PC-9 (cell line): Measurements from ENCODE around the gene USHBP1. TPM values are rescaled to one million over a fixed set of nuclear protein-coding genes. Genes with fewer than 3 reads are reported as not detected.
A peak's percentile ranks its signal among the peaks of the same experiment; 100 is the strongest.

Experiments used
- BruUV-seq: library from RNA; stranded (reverse); fragments of 400-500 nt; replicated peaks from 2 replicates; lab custom pipeline; 2021; lab: Mats Ljungman, UMichigan
- CTCF ChIA-PET: fragments of 300-600 bp; sonication (Branson Sonifier 250); formaldehyde crosslinking; loops from one replicate; lab custom pipeline; 2022; ENCODE audit warnings: antibody characterized with exemption; lab: Charles Lee
- POLR2A ChIA-PET: fragments of 300-600 bp; sonication (Branson Sonifier 250); formaldehyde crosslinking; loops from one replicate; lab custom pipeline; 2022; ENCODE audit warnings: antibody characterized with exemption; ENCODE audit not compliant: unreplicated experiment; lab: Charles Lee
- DNase-seq, 2 experiments: peaks; one replicate each; pipeline versions ENCODE4 v3.0.0 to v3.0.0-alpha.2; 2015 to 2022; ENCODE audit warnings: mixed read lengths in 1 of 2
- H2AFZ ChIP-seq: fragments of 200-600 bp; sonication (generic); 2 replicates; pipeline ENCODE4 v1.8.1; 2017; ENCODE audit warnings: antibody characterized with exemption
- H3F3A ChIP-seq: fragments of 200-600 bp; sonication (generic); 2 replicates; pipeline ENCODE4 v1.8.1; 2017; ENCODE audit warnings: antibody characterized with exemption, mild to moderate bottlenecking, low read depth; ENCODE audit not compliant: insufficient read depth
- H3K27ac ChIP-seq: fragments of 200-600 bp; sonication (generic); 2 replicates; pipeline ENCODE4 v1.6.1; 2016; ENCODE audit warnings: mixed run types
- H3K27me3 ChIP-seq: fragments of 200-600 bp; sonication (generic); 2 replicates; pipeline ENCODE4 v1.6.1; 2016; ENCODE audit warnings: low read depth, mixed run types; ENCODE audit not compliant: insufficient read depth
- H3K36me3 ChIP-seq: fragments of 200-600 bp; sonication (generic); 2 replicates; pipeline ENCODE4 v1.6.1; 2016; ENCODE audit warnings: low read depth, mixed run types
- H3K4me1 ChIP-seq: fragments of 200-600 bp; sonication (generic); replicated peaks from 2 replicates; pipeline ENCODE4 v1.6.1; 2016; ENCODE audit warnings: mixed run types; ENCODE audit not compliant: insufficient read depth
- H3K4me2 ChIP-seq: fragments of 200-600 bp; sonication (generic); 2 replicates; pipeline ENCODE4 v1.6.1; 2017; ENCODE audit warnings: mixed run types
- H3K4me3 ChIP-seq: fragments of 200-600 bp; sonication (generic); 2 replicates; pipeline ENCODE4 v1.6.1; 2016; ENCODE audit warnings: mixed run types
- H3K79me2 ChIP-seq: fragments of 200-600 bp; sonication (generic); 2 replicates; pipeline ENCODE4 v1.6.1; 2017; ENCODE audit warnings: low read depth, mixed run types
- H3K9me2 ChIP-seq: fragments of 200-600 bp; sonication (generic); 2 replicates; pipeline ENCODE4 v1.8.1; 2017; ENCODE audit warnings: mild to moderate bottlenecking; ENCODE audit not compliant: insufficient read depth
- H3K9me3 ChIP-seq: fragments of 200-600 bp; sonication (generic); 2 replicates; pipeline ENCODE4 v1.8.1; 2016; ENCODE audit warnings: low read depth; ENCODE audit not compliant: insufficient read depth
- H4K20me1 ChIP-seq: fragments of 200-600 bp; sonication (generic); 2 replicates; pipeline ENCODE4 v1.8.1; 2017; ENCODE audit not compliant: insufficient read depth
- CTCF ChIP-seq: fragments of 200-600 bp; sonication (generic); conservative IDR thresholded peaks from 2 replicates; pipeline ENCODE4 v1.6.1; 2017; ENCODE audit warnings: mixed run types, antibody characterized with exemption, mild to moderate bottlenecking, moderate library complexity
- EZH2 ChIP-seq: fragments of 200-600 bp; sonication (generic); IDR thresholded peaks from 2 replicates; pipeline ENCODE4 v1.8.0; 2017; ENCODE audit warnings: antibody characterized with exemption, low read depth
- intact Hi-C: fragments of 100-400 bp; cut with micrococcal nuclease; formaldehyde crosslinking; loops from one replicate; pipeline ENCODE4 v1.10.0; 2022; ENCODE audit not compliant: unreplicated experiment
- total RNA-seq: library from RNA; stranded (reverse); gene quantifications from 2 replicates; pipeline ENCODE4 v1.2.3, GENCODE V29; 2021

The USHBP1 gene
- total RNA-seq, 1 experiment from 2014 or later = not detected

DNA sequence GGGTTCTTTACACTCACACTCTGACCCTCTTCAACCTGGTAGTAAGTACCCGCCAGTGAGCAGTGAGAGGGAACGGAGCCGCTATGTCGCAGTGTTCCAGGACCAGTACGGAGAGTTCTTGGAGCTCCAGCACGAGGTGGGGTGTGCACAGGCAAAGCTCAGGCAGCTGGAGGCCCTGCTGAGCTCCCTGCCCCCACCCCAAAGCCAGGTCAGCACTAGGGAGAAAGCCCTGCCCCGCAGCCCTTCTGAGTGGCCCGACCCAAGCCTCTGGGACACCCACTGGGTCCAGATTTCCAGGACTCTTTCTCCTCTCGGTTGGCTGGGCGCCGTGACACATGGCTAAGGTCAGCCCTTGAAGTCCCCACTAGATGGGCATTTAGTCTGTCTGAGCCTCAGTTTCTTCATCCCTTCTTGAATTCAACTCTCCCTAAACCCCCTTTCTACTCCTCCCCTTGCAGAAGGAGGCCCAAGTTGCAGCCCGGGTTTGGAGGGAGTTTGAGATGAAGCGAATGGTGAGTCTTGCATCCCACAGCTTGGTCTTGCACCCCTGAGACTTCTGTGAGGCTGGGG, 36.7 kb downstream of the USHBP1 start:
- no peak for DNase-seq
- no TSS peak for BruUV-seq
- H3K9me3 ChIP-seq = no peaks in the 10 kb centered on the region
- no peaks in the 10 kb centered on the region for H3K9me2 ChIP-seq
- peak overlapping the region; percentile 91; the same call in 1 of the 2 replicates for H3K4me2 ChIP-seq
- no peak overlapping the region for H3K4me3 ChIP-seq
- H3K27me3 ChIP-seq = no peaks in the 10 kb centered on the region
- H3K79me2 ChIP-seq = peaks cover 5% of the 10 kb centered on the region; the same call in 1 of the 2 replicates
- ChIA-PET POLR2A (interaction anchor here (0.6 kb wide), 1 partner anchor 16 kb away, joined by 6 read pairs; no protein-coding TSS in a partner anchor), CTCF (interaction anchor here (0.6 kb wide), 1 partner anchor 10 kb away, joined by 4 read pairs; no protein-coding TSS in a partner anchor)
- no peak for TF ChIP-seq EZH2
- no peak for TF ChIP-seq CTCF
- H3K27ac ChIP-seq = no peak overlapping the region
- H2AFZ ChIP-seq = no peak overlapping the region
- H3K36me3 ChIP-seq = peaks cover 9% of the 10 kb centered on the region; the same call in 1 of the 2 replicates
- no peaks in the 10 kb centered on the region; the same call in 1 of the 2 replicates for H3K4me1 ChIP-seq
- H3F3A ChIP-seq = peaks cover 61% of the 10 kb centered on the region
- H4K20me1 ChIP-seq = peaks cover 21% of the 10 kb centered on the region; the same call in 1 of the 2 replicates
- intact Hi-C loops = loop anchor here (5.0 kb wide), 2 partner anchors 34 to 151 kb away; partner anchors contain the start of genes HAUS8, MYO9B and USHBP1

DNA sequence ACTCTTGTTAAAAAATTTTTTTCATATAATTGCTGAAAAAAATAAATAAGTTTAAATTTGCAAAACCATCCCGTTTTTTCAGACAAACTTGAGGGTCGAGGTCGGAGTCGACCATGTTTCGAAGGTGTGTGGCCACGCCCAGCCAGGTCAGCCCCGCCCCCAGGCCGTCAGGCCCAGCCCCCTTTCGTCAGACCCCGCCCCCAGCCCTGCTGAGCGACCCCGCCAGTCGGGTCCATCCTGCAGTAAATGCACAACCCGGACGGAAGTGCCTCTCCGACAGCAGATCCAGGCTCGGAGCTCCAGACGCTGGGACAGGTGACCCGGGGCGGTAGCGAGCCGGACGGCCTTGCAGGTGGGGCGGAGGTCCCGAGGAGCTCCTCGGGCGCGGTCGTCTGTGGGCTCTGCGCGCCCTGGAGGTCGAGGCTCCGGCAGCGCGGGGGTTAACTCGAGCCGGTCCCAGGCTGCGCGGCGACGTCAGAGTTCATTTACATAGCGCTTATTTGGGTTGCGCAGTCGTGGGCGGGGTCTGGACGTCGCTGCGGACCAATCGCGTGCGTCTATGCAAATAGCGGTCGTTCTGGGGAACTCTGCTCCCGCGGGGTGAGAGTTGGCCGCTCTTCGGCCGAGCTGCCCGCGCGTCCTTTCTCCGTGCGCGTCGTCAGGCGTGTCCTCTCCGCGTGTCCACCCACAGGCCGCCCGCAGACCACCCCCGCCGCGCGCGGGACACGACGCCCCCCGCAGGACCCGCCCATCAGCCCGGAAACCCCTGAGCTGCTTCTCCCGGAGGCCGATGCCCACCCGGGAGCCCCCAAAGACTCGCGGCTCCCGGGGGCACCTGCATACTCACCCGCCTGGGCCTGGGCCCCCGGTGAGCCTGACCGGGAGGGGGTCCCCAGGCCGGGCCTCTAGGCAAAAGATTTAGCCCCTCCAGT, 38.3 kb downstream of the USHBP1 start, which contains the start of gene OCEL1:
Gene OCEL1, plus strand, starts transcription at position 225 of the 932 bp plus-strand sequence. Its CDS starts 22 bp downstream, at position 247.
- Histone ChIP-seq H3K9me3 (no peaks in the 10 kb centered on the region), H2AFZ (peak within 1 kb of the TSS; percentile 94), H3K4me2 (peak within 1 kb of the TSS; percentile 91), H3K9me2 (no peaks in the 10 kb centered on the region), H3K27me3 (no peaks in the 10 kb centered on the region), H3K27ac (peak within 1 kb of the TSS; percentile 76), H3K4me3 (peak within 1 kb of the TSS; percentile 70), H3K79me2 (peaks cover 5% of the 10 kb centered on the region; the same call in 1 of the 2 replicates), H3F3A (peaks cover 53% of the 10 kb centered on the region), H3K36me3 (no peaks in the 10 kb centered on the region), H3K4me1 (no peaks in the 10 kb centered on the region; the same call in 1 of the 2 replicates), H4K20me1 (peaks cover 6% of the 10 kb centered on the region; the same call in 1 of the 2 replicates)
- intact Hi-C loops = loop anchor here (5.0 kb wide), 2 partner anchors 36 to 149 kb away; partner anchors contain the start of genes HAUS8, MYO9B and USHBP1
- ChIA-PET CTCF (interaction anchor here (0.6 kb wide), 1 partner anchor 540 kb away, joined by 3 read pairs; no protein-coding TSS in a partner anchor), POLR2A (interaction anchor here (0.5 to 1.3 kb wide), 7 partner anchors 11 to 1053 kb away, joined by 3 to 25 read pairs (median 8); partner anchors contain the start of genes BABAM1 and USE1)
- no TSS peak for BruUV-seq
- DNase-seq = peak; percentile 96
- TF ChIP-seq EZH2 (no peak), CTCF (no peak)

DNA sequence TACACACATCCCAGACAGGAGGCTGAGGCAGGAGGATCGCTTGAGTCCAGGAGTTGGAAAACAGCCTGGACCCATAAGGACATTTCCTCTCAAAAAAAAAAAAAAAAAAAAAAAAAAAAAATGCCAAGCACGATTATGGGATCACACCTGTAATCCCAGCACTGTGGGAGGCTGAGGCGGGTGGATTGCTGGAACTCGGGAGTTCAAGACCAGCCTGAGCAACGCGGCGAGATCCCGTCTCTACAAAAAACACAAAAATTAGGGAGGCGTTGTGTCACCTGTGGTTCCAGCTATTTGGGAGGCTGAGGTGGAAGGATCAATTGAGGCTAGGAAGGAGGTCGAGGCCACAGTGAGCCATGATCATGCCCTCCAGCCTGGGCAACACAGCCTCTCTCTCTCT, 39.5 kb downstream of the USHBP1 start:
- Histone ChIP-seq H4K20me1 (no peaks in the 10 kb centered on the region), H2AFZ (no peak overlapping the region), H3K27ac (peak overlapping the region; percentile 76), H3K27me3 (no peaks in the 10 kb centered on the region), H3K9me2 (no peaks in the 10 kb centered on the region), H3K4me2 (peak overlapping the region; percentile 91), H3K4me1 (peaks cover 8% of the 10 kb centered on the region), H3F3A (peaks cover 46% of the 10 kb centered on the region), H3K9me3 (no peaks in the 10 kb centered on the region), H3K79me2 (peaks cover 5% of the 10 kb centered on the region; the same call in 1 of the 2 replicates), H3K36me3 (no peaks in the 10 kb centered on the region), H3K4me3 (peak overlapping the region; percentile 70; the same call in 1 of the 2 replicates)
- ChIA-PET CTCF (no interaction called here), POLR2A (interaction anchor here (0.6 kb wide), 2 partner anchors 30 to 188 kb away, joined by 5 to 6 read pairs; no protein-coding TSS in a partner anchor)
- no TSS peak for BruUV-seq
- DNase-seq = peak in 1 of 2 experiments; percentile 33
- TF ChIP-seq EZH2 (no peak), CTCF (no peak)
- intact Hi-C loops = loop anchor here (5.0 kb wide), 2 partner anchors 37 to 148 kb away; partner anchors contain the start of genes HAUS8, MYO9B and USHBP1
